Measurements from ENCODE around the gene ADAM29.
"Not testable (repeated sequence)": the region's sequence is repeated elsewhere in the genome, so short reads cannot be mapped to it uniquely, and the experiment has no call there.

Gene ADAM29

DNA sequence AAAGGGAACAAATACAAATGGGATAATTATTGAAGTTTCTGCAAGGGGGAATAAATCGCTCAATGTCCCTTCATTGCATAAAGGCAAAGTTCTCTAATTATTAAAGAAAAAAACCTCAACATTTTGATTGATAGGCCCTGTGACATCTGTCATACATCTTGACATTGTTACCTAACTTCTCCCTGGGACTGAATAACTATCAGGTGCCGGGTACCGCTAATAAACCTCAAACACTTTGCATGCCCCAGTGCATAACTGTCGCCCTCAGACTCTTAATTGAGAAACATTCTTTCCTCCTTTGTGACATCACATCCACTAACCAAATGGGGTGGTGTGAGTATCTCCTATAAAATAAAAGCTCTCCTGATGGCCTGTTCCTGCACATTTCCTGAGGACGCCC, at the start of gene ADAM29:
TSS of gene ADAM29 (plus strand) at position 301 of the 400 bp plus-strand sequence. CDS start 57,168 bp downstream, outside the sequence.
- no peak for DNase-seq

GRCh38 chr4:174869339-174869738, 48.8 kb upstream of the ADAM29 start:
- no peak for DNase-seq

DNA sequence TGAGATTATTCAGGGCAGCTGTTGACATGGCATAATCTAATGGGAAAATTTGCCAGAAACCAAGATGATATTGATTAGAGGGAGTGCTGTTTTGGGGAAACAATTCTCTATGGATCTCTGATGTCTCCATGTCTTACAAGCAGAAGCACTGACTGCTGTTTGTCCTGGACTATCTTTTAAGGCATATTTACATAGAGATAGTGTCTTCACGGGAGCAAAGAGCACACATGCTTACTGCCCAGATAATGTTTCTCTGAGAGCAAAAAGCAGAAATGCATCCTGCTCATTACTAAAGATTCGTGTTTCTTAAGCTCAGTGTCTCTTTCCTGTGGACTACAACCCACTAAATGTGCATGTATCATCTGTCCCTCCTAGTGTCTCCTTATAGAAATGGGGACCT, 47.8 kb upstream of the ADAM29 start:
- no peak for DNase-seq

- DNase-seq = no peak
Observed at GRCh38 chr4:174871407-174871806, 46.8 kb upstream of the ADAM29 start.

- DNase-seq = not testable (repeated sequence)
Observed at GRCh38 chr4:174873146-174873545, 45.0 kb upstream of the ADAM29 start.

DNA sequence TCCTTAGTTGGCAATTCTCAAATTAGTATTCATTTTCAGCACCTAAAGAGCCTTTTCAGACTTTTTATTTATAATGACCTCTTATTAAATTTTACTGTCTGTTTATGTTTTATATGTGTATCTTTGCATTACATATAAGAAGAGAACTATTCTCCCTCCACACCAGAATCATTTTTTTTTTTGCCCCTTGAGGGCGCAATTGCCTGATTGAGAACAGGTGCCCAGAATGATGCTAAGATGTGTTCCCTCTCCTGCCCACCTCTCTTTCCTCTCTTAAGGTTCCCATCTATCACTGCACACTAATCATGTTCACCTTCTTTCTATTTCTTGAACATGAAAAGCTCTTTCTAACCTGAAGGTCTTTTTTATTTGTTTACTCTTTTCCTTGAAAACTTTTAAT, 44.2 kb upstream of the ADAM29 start:
- no peak for DNase-seq

GRCh38 chr4:174874898-174875297, 43.3 kb upstream of the ADAM29 start:
- DNase-seq = no peak

- DNase-seq = no peak
Observed at GRCh38 chr4:174880001-174880400, 38.2 kb upstream of the ADAM29 start.

DNA sequence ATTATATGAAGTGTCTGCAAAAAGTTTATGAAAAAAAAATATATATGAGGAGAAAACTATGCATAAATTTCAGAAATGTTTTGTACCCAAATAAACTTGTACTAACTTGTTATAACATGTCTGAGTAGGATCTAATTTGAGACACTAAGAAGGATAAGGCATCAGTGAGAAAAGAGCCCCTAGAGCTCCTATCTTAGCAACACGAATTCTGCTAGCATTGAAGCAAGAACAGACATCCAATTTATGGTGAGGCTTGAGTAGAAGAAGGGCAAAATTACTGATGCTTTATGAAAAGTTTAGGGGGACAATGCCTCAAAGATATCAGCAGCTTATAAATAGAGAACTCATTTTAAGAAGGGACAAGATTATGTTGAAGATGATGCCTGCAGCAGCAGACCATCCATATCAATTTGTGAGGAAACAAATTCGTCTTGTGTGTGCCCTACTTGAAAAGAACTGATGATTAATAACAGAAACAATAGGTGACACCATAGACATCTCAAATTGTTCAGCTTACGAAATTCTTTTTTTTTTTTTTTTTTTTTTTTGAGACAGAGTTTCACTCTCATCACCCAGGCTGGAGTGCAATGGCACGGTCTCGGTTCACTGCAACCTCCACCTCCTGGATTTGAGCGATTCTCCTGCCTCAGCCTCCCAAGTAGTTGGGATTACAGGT, 35.7 kb upstream of the ADAM29 start:
- no peak for DNase-seq

DNA sequence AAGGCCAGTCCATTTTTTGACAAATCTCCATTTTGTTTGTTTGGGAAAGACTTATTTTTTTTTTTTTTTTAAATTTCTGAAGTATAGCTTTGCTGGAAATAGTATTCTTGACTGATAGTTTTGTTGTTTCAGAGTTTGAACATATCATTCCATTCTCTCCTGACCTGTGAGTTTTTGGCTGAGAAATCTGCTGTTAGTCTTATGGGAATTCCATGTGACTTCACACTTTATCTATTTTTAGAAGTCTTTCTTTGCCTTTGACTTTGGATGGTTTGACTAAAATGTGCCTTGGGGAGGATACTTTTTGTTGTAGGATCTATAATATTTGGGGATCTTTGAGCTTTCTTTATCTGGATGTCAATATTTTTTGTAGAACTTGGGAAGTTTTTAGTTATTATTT, 10.7 kb upstream of the ADAM29 start:
- DNase-seq = no peak

- no peak for DNase-seq
Observed at GRCh38 chr4:174910271-174910670, 7.9 kb upstream of the ADAM29 start.

DNA sequence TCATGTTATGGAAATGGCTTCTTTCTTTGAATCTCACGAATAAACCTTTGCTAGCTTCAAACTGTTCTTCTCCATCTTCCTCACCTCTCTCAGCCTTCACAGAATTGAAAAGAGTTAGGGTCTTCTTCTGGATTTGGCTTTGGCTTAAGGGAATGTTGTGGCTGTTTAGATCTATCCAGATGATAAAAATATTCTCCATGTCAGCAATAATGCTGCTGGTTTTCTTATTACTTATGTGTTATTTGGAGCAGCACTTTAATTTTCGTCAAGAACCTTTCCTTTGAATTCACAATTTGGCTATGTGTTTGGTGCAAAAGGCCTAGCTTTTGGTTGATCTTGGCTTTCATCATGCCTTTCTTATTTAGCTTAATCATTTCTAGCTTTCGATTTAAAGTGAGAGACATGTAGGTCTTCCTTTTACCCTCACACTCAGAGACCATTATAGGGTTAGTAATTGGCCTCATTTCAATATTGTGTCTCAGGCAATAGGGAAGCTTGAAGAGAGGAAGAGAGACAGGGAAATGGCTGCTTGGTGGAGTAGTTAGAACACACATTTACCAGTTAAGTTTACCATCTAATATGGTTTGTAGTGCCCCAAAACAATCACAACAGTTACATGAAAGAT, 5.1 kb upstream of the ADAM29 start:
- DNase-seq = no peak

GRCh38 chr4:174919886-174920423, 1.8 kb downstream of the ADAM29 start:
- DNase-seq = no peak

GRCh38 chr4:174926958-174927357, 8.8 kb downstream of the ADAM29 start:
- DNase-seq = no peak

- no peak for DNase-seq
Observed at GRCh38 chr4:174928174-174928573, 10.0 kb downstream of the ADAM29 start.

GRCh38 chr4:174928575-174929253, 10.6 kb downstream of the ADAM29 start:
- DNase-seq = no peak

DNA sequence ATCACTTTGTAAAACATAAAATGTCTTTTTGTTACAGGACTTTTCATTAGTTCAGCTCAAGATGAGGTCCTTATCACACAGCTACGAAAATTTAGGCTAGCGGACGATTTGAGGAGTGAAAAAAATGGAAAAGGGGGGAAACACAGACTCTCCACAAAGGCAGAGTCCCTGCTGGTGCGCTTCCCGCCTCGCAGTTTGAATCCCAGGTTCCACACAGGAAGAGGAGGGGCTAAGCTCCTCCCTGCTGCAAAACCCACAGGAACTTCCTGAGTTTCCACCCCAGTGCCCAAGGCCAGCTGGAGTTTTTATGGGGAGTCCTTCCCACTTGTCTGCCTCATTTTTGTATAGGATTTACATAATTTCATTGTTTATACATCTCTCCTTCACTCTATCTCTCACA, 11.2 kb downstream of the ADAM29 start:
- no peak for DNase-seq

- no peak for DNase-seq
Observed at GRCh38 chr4:174930895-174931294, 12.7 kb downstream of the ADAM29 start.

DNA sequence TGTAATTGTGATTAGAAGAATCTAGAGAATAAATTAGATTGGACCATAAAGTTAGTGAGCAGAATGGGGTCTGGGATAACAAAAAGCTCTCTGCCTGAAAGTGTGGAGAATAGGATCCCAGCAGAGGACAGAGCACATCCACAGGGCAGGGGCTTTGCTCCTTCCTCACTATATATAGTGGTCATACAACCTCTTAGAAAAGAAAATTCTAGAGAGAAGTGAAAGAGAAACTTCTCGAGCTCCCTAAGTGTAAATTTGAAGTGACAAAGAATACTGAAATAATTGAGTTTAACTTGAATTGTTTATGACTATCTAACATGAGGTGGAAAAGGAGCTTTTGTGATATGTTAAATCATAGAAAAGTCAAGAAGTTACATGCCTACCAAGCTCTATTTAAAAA, 14.9 kb downstream of the ADAM29 start:
- DNase-seq = no peak

DNA sequence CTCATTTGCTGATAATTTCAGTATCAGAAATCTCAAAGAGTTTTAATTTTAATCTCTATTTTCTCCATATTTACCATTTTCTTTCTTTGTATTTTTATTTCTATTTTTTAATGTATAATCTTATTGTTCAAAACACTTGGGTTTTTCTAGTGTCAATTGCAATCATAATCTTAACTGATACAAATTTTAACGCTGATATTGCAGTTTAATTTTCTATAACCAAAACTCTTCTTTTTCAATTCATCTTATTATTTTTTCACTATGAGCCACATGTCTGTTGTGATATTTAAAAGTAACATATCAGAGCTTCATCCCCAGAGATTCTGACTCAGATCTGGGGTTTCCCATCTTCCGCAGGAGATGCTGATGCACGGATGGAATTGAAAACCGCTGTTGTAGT, 16.2 kb downstream of the ADAM29 start:
- DNase-seq = no peak

- no peak for DNase-seq
Observed at GRCh38 chr4:174935607-174936006, 17.4 kb downstream of the ADAM29 start.

- no peak for DNase-seq
Observed at GRCh38 chr4:174940002-174940401, 21.8 kb downstream of the ADAM29 start.

- DNase-seq = no peak
Observed at GRCh38 chr4:174946246-174946645, 28.1 kb downstream of the ADAM29 start.

- no peak for DNase-seq
Observed at GRCh38 chr4:174948826-174949225, 30.7 kb downstream of the ADAM29 start.

Data from NCI-H524 treated with DMSO at 0.1 percent for 48 hours (cell line).